WTC11 (cell line): Measurements from ENCODE around the gene FGFRL1.

Experiments used
- CREM ChIP-seq: sonication (generic); formaldehyde crosslinking; IDR thresholded peaks from 2 replicates; pipeline ENCODE4 v1.8.1; 2022; ENCODE audit warnings: mild to moderate bottlenecking, missing genetic modification reagents, moderate library complexity
- ESRRA ChIP-seq: sonication (generic); formaldehyde crosslinking; IDR thresholded peaks from 2 replicates; pipeline ENCODE4 v1.8.1; 2022; ENCODE audit warnings: mild to moderate bottlenecking, missing genetic modification reagents, borderline replicate concordance
- GTF2I ChIP-seq: fragments of 250-450 bp; sonication (Bioruptor Pico); conservative IDR thresholded peaks from 2 replicates; pipeline ENCODE4 v1.4.0; 2021; ENCODE audit warnings: mild to moderate bottlenecking
- NR3C1 ChIP-seq: sonication (generic); formaldehyde crosslinking; conservative IDR thresholded peaks from 2 replicates; pipeline ENCODE4 v1.8.1; 2023; ENCODE audit warnings: low read depth, mild to moderate bottlenecking, missing genetic modification reagents
- TCF7 ChIP-seq: sonication (generic); formaldehyde crosslinking; IDR thresholded peaks from 2 replicates; pipeline ENCODE4 v1.8.0; 2022; ENCODE audit warnings: mild to moderate bottlenecking, low read depth, missing genetic modification reagents, moderate library complexity
- TF ChIP-seq, protein P1 (sequence below): sonication (generic); formaldehyde crosslinking; IDR thresholded peaks from 2 replicates; pipeline ENCODE4 v1.8.1; 2023; ENCODE audit warnings: mild to moderate bottlenecking, missing genetic modification reagents
- TF ChIP-seq, protein P2 (sequence below): fragments of 200-600 bp; IDR thresholded peaks from 2 replicates; pipeline ENCODE4 v1.8.0; 2022; ENCODE audit warnings: antibody characterized with exemption

DNA sequence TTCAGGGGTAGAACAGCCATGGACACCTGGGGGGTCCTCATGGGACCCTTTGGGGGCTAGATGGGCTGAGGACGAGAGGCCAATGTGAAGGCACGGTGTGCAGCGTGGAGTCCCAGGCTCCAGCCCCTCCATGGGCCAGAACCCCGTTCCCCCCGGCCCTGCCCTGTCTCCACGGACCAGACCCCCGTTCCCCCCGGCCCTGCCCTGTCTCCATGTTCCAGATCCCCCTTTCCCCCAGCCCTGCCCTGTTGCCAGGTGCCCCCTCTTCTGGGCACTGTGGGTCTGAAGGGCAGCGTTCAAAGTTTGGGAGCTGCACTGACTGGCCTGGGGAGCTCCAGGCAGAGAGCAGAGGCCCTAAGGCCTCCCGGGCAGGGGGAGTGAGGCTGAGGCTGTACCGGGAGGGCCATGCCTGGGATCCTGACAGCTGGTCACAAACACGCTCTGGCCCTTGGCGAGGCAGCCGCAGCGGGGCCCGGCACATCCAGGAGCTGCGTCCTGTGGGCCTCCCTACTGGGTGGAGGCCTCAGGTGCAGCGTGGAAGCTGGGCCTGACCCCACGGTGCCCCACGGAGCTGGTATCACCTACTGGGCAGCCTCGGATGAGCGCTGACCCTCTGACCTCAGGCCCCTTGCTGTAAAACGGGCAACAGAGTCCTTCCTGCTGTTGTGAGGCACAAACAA is 46.9 kb upstream of the FGFRL1 start:
- TF ChIP-seq, protein P1, sequence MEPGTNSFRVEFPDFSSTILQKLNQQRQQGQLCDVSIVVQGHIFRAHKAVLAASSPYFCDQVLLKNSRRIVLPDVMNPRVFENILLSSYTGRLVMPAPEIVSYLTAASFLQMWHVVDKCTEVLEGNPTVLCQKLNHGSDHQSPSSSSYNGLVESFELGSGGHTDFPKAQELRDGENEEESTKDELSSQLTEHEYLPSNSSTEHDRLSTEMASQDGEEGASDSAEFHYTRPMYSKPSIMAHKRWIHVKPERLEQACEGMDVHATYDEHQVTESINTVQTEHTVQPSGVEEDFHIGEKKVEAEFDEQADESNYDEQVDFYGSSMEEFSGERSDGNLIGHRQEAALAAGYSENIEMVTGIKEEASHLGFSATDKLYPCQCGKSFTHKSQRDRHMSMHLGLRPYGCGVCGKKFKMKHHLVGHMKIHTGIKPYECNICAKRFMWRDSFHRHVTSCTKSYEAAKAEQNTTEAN (CRISPR knock-in tag) = no peak
- TF ChIP-seq, protein P2, sequence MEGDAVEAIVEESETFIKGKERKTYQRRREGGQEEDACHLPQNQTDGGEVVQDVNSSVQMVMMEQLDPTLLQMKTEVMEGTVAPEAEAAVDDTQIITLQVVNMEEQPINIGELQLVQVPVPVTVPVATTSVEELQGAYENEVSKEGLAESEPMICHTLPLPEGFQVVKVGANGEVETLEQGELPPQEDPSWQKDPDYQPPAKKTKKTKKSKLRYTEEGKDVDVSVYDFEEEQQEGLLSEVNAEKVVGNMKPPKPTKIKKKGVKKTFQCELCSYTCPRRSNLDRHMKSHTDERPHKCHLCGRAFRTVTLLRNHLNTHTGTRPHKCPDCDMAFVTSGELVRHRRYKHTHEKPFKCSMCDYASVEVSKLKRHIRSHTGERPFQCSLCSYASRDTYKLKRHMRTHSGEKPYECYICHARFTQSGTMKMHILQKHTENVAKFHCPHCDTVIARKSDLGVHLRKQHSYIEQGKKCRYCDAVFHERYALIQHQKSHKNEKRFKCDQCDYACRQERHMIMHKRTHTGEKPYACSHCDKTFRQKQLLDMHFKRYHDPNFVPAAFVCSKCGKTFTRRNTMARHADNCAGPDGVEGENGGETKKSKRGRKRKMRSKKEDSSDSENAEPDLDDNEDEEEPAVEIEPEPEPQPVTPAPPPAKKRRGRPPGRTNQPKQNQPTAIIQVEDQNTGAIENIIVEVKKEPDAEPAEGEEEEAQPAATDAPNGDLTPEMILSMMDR = no peak
- TF ChIP-seq CREM (CRISPR knock-in tag) (no peak), ESRRA (CRISPR knock-in tag) (no peak), TCF7 (CRISPR knock-in tag) (no peak), GTF2I (no peak), NR3C1 (CRISPR knock-in tag) (no peak)
